CD8-positive, alpha-beta memory T cell (primary cell): ENCODE measurements around the gene CACNA1C. TPM values are rescaled to one million over a fixed set of nuclear protein-coding genes. Genes with fewer than 3 reads are reported as not detected.
"Not testable (repeated sequence)": the region's sequence is repeated elsewhere in the genome, so short reads cannot be mapped to it uniquely, and the experiment has no call there.

Experiments
- CTCF ChIA-PET: fragments of 350-600 bp; sonication (Branson Sonifier 250); formaldehyde crosslinking; loops from one replicate; lab custom pipeline; 2021; ENCODE audit warnings: antibody characterized with exemption; lab: Charles Lee
- POLR2A ChIA-PET: fragments of 350-600 bp; sonication (Branson Sonifier 250); formaldehyde crosslinking; loops from one replicate; lab custom pipeline; 2021; ENCODE audit warnings: antibody characterized with exemption; lab: Charles Lee
- DNase-seq, 5 donors: peaks; one replicate each; pipeline versions ENCODE4 v3.0.0 to v3.0.0-alpha.2; 2020 to 2022; ENCODE audit warnings: mixed read lengths in 1 of 5
- H3K27ac ChIP-seq: one replicate; pipeline ENCODE4 v1.7.0; 2013; ENCODE audit warnings: low read depth, mild to moderate bottlenecking, low read length, moderate library complexity
- H3K27me3 ChIP-seq: 2 replicates; pipeline ENCODE4 v1.7.0; 2013; ENCODE audit warnings: low read length, mild to moderate bottlenecking; ENCODE audit not compliant: insufficient read depth, poor library complexity, severe bottlenecking
- H3K36me3 ChIP-seq: 2 replicates; pipeline ENCODE4 v1.7.0; 2013; ENCODE audit warnings: mild to moderate bottlenecking, low read length, moderate library complexity; ENCODE audit not compliant: insufficient read depth
- H3K4me1 ChIP-seq: 2 replicates; pipeline ENCODE4 v1.7.0; 2013; ENCODE audit warnings: mild to moderate bottlenecking, low read length, moderate library complexity; ENCODE audit not compliant: insufficient read depth
- H3K4me3 ChIP-seq: 2 replicates; pipeline ENCODE4 v1.7.0; 2013; ENCODE audit warnings: mild to moderate bottlenecking, low read length
- H3K9me3 ChIP-seq: 2 replicates; pipeline ENCODE4 v1.7.0; 2013; ENCODE audit warnings: mild to moderate bottlenecking, low read length
- H3K27ac Mint-ChIP-seq, 8 donors: one replicate each; pipeline ENCODE4 v1.8.0; 2020 to 2021; ENCODE audit warnings: mixed read lengths in 8 of 8, mild to moderate bottlenecking in 6 of 8, inconsistent platforms in 3 of 8, moderate library complexity in 3 of 8
- H3K27me3 Mint-ChIP-seq, 2 donors: one replicate each; pipeline ENCODE4 v1.8.0; 2020 to 2021; ENCODE audit warnings: mixed read lengths in 2 of 2, mild to moderate bottlenecking in 1 of 2, moderate library complexity in 1 of 2
- H3K36me3 Mint-ChIP-seq, 3 donors: one replicate each; pipeline ENCODE4 v1.8.0; 2020 to 2021; ENCODE audit warnings: mixed read lengths in 3 of 3, inconsistent platforms in 1 of 3, mild to moderate bottlenecking in 1 of 3
- H3K4me1 Mint-ChIP-seq, 3 donors: one replicate each; pipeline ENCODE4 v1.8.0; 2020 to 2021; ENCODE audit warnings: mixed read lengths in 3 of 3, inconsistent platforms in 1 of 3, mild to moderate bottlenecking in 1 of 3
- H3K4me3 Mint-ChIP-seq, 7 donors: one replicate each; pipeline ENCODE4 v1.8.0; 2020 to 2021; ENCODE audit warnings: mixed read lengths in 7 of 7, mild to moderate bottlenecking in 6 of 7, moderate library complexity in 4 of 7, inconsistent platforms in 2 of 7
- H3K9me3 Mint-ChIP-seq, 5 donors: one replicate each; pipeline ENCODE4 v1.8.0; 2020 to 2022; ENCODE audit warnings: mixed read lengths in 5 of 5, mild to moderate bottlenecking in 3 of 5, moderate library complexity in 2 of 5, inconsistent platforms in 1 of 5
- polyA plus RNA-seq: library from polyadenylated mRNA; unstranded; fragments of 300-500 nt; fragmentation: Illumina TruSeq; gene quantifications from one replicate; pipeline ENCODE4 v1.2.3, GENCODE V29; 2021
- total RNA-seq, 2 experiments: library from RNA; stranded (reverse); gene quantifications; one replicate each; pipeline ENCODE4 v1.2.3, GENCODE V29; 2021

CACNA1C gene
- total and polyA plus RNA-seq, 3 experiments from 2014 or later = 0.04 to 0.10 (median 0.04) TPM

DNA sequence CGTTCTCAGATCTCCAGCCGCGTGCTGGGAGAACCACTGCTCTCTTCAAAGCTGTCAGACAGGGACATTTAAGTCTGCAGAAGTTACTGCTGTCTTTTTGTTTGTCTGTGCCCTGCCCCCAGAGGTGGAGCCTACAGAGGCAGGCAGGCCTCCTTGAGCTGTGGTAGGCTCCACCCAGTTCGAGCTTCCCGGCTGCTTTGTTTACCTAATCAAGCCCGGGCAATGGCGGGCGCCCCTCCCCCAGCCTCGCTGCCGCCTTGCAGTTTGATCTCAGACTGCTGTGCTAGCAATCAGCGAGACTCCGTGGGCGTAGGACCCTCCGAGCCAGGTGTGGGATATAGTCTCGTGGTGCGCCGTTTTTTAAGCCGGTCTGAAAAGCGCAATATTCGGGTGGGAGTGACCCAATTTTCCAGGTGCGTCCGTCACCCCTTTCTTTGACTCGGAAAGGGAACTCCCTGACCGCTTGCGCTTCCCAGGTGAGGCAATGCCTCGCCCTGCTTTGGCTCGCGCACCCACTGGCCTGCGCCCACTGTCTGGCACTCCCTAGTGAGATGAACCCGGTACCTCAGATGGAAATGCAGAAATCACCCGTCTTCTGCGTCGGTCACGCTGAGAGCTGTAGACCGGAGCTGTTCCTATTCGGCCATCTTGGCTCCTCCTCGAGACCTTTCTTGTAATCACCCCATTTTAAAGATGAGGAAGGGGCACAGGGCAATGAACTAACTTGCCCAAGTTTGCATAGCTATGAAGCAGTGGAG lies 83.1 kb downstream of the CACNA1C start:
- H3K4me1 ChIP-seq, H3K4me3 Mint-ChIP-seq, POLR2A ChIA-PET, H3K9me3 ChIP-seq, DNase-seq, H3K27me3 ChIP-seq, H3K4me3 ChIP-seq, H3K27ac ChIP-seq, CTCF ChIA-PET, H3K9me3 Mint-ChIP-seq, H3K36me3 ChIP-seq, H3K4me1 Mint-ChIP-seq, H3K36me3 Mint-ChIP-seq, H3K27ac Mint-ChIP-seq: not testable (repeated sequence)
- peaks cover 8 to 23% of the 10 kb centered on the region in 2 donors for H3K27me3 Mint-ChIP-seq

DNA sequence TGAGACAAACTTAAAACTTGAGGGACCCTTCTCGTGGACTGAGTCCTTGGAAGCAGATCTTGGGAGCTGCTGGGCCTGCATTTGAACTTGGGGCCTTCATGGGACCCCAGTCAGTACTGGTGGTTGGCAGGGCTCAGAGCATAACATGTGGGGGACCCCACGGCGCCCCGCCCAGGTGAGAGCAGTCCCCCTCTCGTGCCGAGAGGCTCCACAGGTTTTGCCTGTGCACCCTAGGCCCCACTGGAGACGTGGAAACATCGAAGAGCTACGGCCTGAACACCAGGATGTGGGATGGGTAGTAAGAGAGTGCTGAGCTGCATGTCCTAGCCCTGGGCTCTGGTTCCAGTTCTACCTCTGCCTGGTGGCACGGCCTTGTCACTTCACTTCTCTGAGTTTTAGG lies 84.1 kb downstream of the CACNA1C start:
- no peak overlapping the region for H3K27ac ChIP-seq
- ChIA-PET CTCF (no interaction called here), POLR2A (no interaction called here)
- DNase-seq = no peak
- H3K36me3 ChIP-seq = no peaks in the 10 kb centered on the region
- H3K36me3 Mint-ChIP-seq = no peaks in the 10 kb centered on the region
- H3K4me1 Mint-ChIP-seq = no peaks in the 10 kb centered on the region
- H3K4me1 ChIP-seq = no peaks in the 10 kb centered on the region
- H3K9me3 Mint-ChIP-seq = no peaks in the 10 kb centered on the region
- no peaks in the 10 kb centered on the region for H3K27me3 ChIP-seq
- no peak overlapping the region for H3K27ac Mint-ChIP-seq
- H3K9me3 ChIP-seq = no peaks in the 10 kb centered on the region
- H3K4me3 Mint-ChIP-seq = no peak overlapping the region
- H3K4me3 ChIP-seq = no peak overlapping the region
- peaks cover 8 to 27% of the 10 kb centered on the region in 2 donors for H3K27me3 Mint-ChIP-seq

DNA sequence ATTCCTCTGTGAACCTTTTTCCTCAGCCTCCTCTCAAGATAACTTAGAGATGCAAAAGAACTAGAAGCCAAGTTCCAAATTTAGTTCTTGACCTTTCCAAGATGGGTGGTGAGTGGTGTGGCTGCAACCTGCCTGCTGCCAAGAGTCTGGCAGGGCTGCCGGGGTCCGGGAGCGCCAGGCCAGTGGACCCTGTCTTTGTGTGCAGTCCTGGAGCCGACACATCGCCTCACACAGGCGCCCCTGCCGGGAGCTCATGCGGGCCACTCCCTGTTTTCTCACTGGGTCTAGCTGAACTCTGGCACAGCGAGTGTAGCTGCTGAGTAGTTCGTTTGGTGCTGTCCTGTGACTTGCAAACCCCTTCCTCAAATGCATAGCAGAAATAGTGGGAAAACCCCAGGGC lies 84.9 kb downstream of the CACNA1C start:
- no peak overlapping the region for H3K27ac ChIP-seq
- no peaks in the 10 kb centered on the region for H3K27me3 ChIP-seq
- no peaks in the 10 kb centered on the region for H3K36me3 Mint-ChIP-seq
- H3K9me3 ChIP-seq = no peaks in the 10 kb centered on the region
- no peaks in the 10 kb centered on the region for H3K4me1 Mint-ChIP-seq
- H3K27ac Mint-ChIP-seq = no peak overlapping the region
- no peak overlapping the region for H3K4me3 Mint-ChIP-seq
- DNase-seq = no peak
- CTCF ChIA-PET = no interaction called here
- H3K9me3 Mint-ChIP-seq = no peaks in the 10 kb centered on the region
- no peak overlapping the region for H3K4me3 ChIP-seq
- POLR2A ChIA-PET = no interaction called here
- H3K4me1 ChIP-seq = no peaks in the 10 kb centered on the region
- H3K36me3 ChIP-seq = no peaks in the 10 kb centered on the region
- H3K27me3 Mint-ChIP-seq = peaks cover 8 to 31% of the 10 kb centered on the region in 2 donors

DNA sequence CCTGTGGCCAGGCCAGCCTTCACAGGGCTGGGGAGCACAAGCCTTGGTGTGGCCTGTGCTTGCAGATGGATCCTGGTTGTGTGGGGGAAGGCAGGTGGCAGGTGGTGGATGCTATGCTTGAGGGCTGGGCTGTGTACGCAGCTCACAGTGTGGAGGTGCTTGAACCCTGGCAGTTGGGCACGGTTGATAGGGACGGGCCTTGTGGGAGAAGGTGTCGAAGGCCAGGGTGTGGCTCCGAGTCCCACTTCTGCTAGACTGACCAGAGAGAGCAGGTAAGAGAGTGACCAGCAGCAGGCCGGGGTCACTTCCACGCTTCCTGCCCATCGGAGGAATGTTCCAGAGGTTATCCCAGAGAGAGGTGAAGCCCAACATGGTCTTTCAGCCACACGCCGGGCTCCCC lies 85.5 kb downstream of the CACNA1C start:
- H3K4me3 Mint-ChIP-seq = no peak overlapping the region
- H3K36me3 Mint-ChIP-seq = no peaks in the 10 kb centered on the region

DNA sequence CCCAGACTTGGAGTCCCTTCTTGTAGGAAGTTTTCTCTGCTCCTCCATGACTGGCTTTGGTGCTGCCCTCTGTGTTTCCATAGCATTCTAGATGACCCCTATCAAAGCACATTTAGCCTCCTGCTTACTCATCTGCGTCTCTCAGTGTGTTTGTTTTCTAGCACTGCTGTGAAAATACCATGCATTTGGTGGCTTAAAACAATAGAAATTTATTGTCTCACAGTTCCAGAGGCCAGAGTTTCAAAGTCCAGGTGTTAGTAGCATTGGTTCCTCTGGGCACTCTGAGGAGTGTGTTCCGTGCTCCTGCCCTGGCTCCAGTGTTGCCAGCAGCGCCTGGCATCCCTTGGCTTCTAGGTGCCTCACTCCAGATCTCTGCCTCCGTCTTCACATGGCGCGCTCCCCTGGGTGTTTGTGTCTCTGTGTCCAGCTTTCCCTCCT lies 86.1 kb downstream of the CACNA1C start:
- Mint-ChIP-seq H3K36me3 (no peaks in the 10 kb centered on the region), H3K27ac (no peak overlapping the region), H3K9me3 (no peaks in the 10 kb centered on the region), H3K4me1 (no peaks in the 10 kb centered on the region), H3K4me3 (no peak overlapping the region), H3K27me3 (peaks cover 8 to 32% of the 10 kb centered on the region in 2 donors)
- H3K4me3 ChIP-seq = no peak overlapping the region
- H3K27me3 ChIP-seq = no peaks in the 10 kb centered on the region
- no peaks in the 10 kb centered on the region for H3K9me3 ChIP-seq
- DNase-seq = no peak
- H3K4me1 ChIP-seq = no peaks in the 10 kb centered on the region
- ChIA-PET POLR2A (no interaction called here), CTCF (no interaction called here)
- H3K27ac ChIP-seq = no peak overlapping the region
- no peaks in the 10 kb centered on the region for H3K36me3 ChIP-seq

More for the DNA sequence above, 85.5 kb downstream of the CACNA1C start:
- Histone ChIP-seq H3K27ac (no peak overlapping the region), H3K9me3 (no peaks in the 10 kb centered on the region), H3K36me3 (no peaks in the 10 kb centered on the region), H3K4me1 (no peaks in the 10 kb centered on the region), H3K4me3 (no peak overlapping the region), H3K27me3 (no peaks in the 10 kb centered on the region)
- ChIA-PET CTCF (no interaction called here), POLR2A (no interaction called here)
- Mint-ChIP-seq H3K27me3 (peaks cover 8 to 31% of the 10 kb centered on the region in 2 donors), H3K27ac (no peak overlapping the region), H3K9me3 (no peaks in the 10 kb centered on the region), H3K4me1 (no peaks in the 10 kb centered on the region)
- DNase-seq = no peak

DNA sequence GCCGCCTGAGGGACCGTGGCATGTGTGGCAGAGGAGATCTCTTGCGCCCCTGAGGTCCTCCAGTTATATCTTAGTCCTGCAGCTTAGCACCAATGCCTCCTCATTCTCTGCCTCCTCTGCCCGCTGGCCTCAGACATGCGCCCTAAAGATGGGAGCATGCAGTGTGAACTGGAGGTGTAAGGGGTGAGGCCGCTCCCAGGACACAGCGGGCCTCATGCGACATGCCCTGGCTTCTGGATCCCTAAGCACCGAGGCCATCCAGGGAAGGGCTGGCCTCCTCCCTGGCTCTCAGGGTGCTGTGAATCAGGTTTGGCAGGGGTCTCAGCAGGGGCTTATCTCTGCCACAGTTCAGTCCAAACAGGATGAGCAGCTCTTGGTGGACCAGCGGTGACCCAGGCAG lies 86.9 kb downstream of the CACNA1C start:
- Histone ChIP-seq H3K27me3 (no peaks in the 10 kb centered on the region), H3K9me3 (no peaks in the 10 kb centered on the region), H3K36me3 (no peaks in the 10 kb centered on the region), H3K4me1 (no peaks in the 10 kb centered on the region), H3K27ac (no peak overlapping the region), H3K4me3 (no peak overlapping the region)
- Mint-ChIP-seq H3K9me3 (no peaks in the 10 kb centered on the region), H3K27me3 (peaks cover 8 to 38% of the 10 kb centered on the region in 2 donors), H3K27ac (no peak overlapping the region), H3K4me3 (no peak overlapping the region), H3K4me1 (no peaks in the 10 kb centered on the region), H3K36me3 (no peaks in the 10 kb centered on the region)
- POLR2A ChIA-PET = no interaction called here
- CTCF ChIA-PET = no interaction called here
- no peak for DNase-seq

DNA sequence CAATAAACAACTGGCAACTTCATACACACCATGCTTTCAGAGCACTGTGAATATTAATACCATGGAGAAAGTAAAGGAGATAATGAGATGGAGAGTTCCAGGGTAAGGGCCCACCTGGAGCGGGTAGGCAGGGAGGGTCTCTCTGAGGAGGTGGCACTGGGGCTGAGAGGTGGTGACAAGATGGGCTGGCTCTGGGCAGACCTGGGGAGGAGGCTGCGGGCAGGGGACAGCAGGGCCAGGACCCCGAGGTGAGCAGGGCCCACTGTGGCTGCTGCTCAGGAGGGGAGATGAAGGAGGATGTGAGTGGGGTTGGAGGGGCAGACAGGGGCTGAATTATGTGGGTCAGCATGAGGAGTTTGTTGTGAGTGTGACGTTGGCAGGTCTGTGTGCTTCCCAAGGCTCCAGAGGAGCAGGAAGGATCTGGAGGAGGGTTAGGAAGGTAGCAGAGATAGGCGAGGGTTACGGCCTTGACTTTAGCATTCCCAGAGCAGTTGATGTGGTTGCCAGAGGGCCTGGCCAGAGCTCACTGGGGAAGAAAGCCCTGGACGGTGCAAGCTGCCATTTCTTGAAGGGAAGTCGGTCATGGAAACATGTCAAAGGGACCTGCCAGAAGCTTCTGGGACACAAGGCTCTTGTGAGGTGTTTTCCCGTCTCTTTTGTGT lies 88.2 kb downstream of the CACNA1C start:
- Histone ChIP-seq H3K27me3 (no peaks in the 10 kb centered on the region), H3K4me3 (no peak overlapping the region), H3K27ac (no peak overlapping the region), H3K9me3 (no peaks in the 10 kb centered on the region), H3K36me3 (no peaks in the 10 kb centered on the region), H3K4me1 (no peaks in the 10 kb centered on the region)
- Mint-ChIP-seq H3K36me3 (no peaks in the 10 kb centered on the region), H3K9me3 (no peaks in the 10 kb centered on the region), H3K4me1 (no peaks in the 10 kb centered on the region), H3K27me3 (peaks cover 10 to 47% of the 10 kb centered on the region in 2 donors), H3K27ac (no peak overlapping the region), H3K4me3 (no peak overlapping the region)
- CTCF ChIA-PET = no interaction called here
- POLR2A ChIA-PET = no interaction called here
- DNase-seq = no peak

DNA sequence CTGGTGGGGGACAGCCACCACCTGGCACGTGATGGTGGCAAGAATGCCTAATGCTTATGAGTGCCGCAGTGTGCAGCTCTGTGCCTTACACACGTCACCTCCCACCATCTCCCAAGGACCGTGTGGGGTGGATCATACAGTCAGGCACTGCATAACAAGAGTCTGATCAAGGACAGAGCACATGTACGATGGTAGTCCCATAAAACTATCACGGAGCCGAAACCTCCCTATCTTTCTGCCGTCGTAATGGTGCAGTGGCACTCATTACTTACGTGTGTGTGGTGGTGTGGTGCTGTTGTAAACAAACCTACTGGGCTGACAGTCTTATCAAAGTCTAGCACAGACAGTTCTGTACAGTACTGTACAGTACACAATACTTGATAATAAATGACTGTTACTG lies 89.3 kb downstream of the CACNA1C start:
- ChIA-PET POLR2A (no interaction called here), CTCF (no interaction called here)
- no peak overlapping the region for H3K27ac Mint-ChIP-seq
- H3K9me3 ChIP-seq = no peaks in the 10 kb centered on the region
- no peak overlapping the region for H3K4me3 Mint-ChIP-seq
- no peak overlapping the region for H3K4me3 ChIP-seq
- H3K9me3 Mint-ChIP-seq = no peaks in the 10 kb centered on the region
- no peak overlapping the region for H3K27ac ChIP-seq
- no peaks in the 10 kb centered on the region for H3K4me1 Mint-ChIP-seq
- H3K36me3 Mint-ChIP-seq = no peaks in the 10 kb centered on the region
- no peaks in the 10 kb centered on the region for H3K36me3 ChIP-seq
- no peaks in the 10 kb centered on the region for H3K27me3 ChIP-seq
- peaks cover 10 to 47% of the 10 kb centered on the region in 2 donors for H3K27me3 Mint-ChIP-seq
- H3K4me1 ChIP-seq = no peaks in the 10 kb centered on the region
- DNase-seq = no peak
